Trophoblast cell (in vitro differentiated cells and primary cell): ENCODE results near the gene SLC22A9.

ENCODE experiments used
- DNase-seq, 2 donors: peaks; one replicate each; pipeline ENCODE4 v3.0.0-alpha.2; 2016
- H2AFZ ChIP-seq: 2 replicates; pipeline ENCODE4 v1.6.1; 2013; ENCODE audit warnings: low read length, moderate library complexity, mild to moderate bottlenecking; ENCODE audit not compliant: insufficient read depth, poor library complexity
- H2AK5ac ChIP-seq: 2 replicates; pipeline ENCODE4 v1.6.1; 2013; ENCODE audit warnings: mild to moderate bottlenecking, low read length
- H2BK120ac ChIP-seq: 2 replicates; pipeline ENCODE4 v1.6.1; 2013; ENCODE audit warnings: low read length, mild to moderate bottlenecking, moderate library complexity; ENCODE audit not compliant: insufficient read depth, poor library complexity
- H2BK12ac ChIP-seq: 2 replicates; pipeline ENCODE4 v1.6.1; 2013; ENCODE audit warnings: mild to moderate bottlenecking, low read length, moderate library complexity
- H2BK5ac ChIP-seq: 2 replicates; pipeline ENCODE4 v1.6.1; 2013; ENCODE audit warnings: low read length, low read depth, moderate library complexity, mild to moderate bottlenecking; ENCODE audit not compliant: poor library complexity
- H3K14ac ChIP-seq: 2 replicates; pipeline ENCODE4 v1.6.1; 2013; ENCODE audit warnings: mild to moderate bottlenecking, low read length
- H3K18ac ChIP-seq: 2 replicates; pipeline ENCODE4 v1.6.1; 2013; ENCODE audit warnings: mild to moderate bottlenecking, low read length
- H3K23ac ChIP-seq: 2 replicates; pipeline ENCODE4 v1.6.1; 2013; ENCODE audit warnings: low read length
- H3K27ac ChIP-seq: 2 replicates; pipeline ENCODE4 v1.5.1; 2013; ENCODE audit warnings: low read depth, mild to moderate bottlenecking, inconsistent platforms, low read length, moderate library complexity
- H3K27me3 ChIP-seq: 2 replicates; pipeline ENCODE4 v1.6.1; 2013; ENCODE audit warnings: inconsistent platforms, mild to moderate bottlenecking, low read length, moderate library complexity; ENCODE audit not compliant: insufficient read depth
- H3K36me3 ChIP-seq, 2 experiments: 1 replicate in 1 of 2; 2 replicates in 1 of 2; pipeline ENCODE4 v1.6.1; 2013; ENCODE audit warnings: low read length in 2 of 2, mild to moderate bottlenecking in 2 of 2, moderate library complexity in 1 of 2; ENCODE audit not compliant: insufficient read depth in 2 of 2, control insufficient read depth in 1 of 2
- H3K4ac ChIP-seq: 2 replicates; pipeline ENCODE4 v1.6.1; 2013; ENCODE audit warnings: low read depth, mild to moderate bottlenecking, low read length, moderate library complexity
- H3K4me1 ChIP-seq, 2 experiments: 1 replicate in 1 of 2; 2 replicates in 1 of 2; pipeline ENCODE4 v1.6.1; 2013; ENCODE audit warnings: low read length in 2 of 2, mild to moderate bottlenecking in 2 of 2, moderate library complexity in 1 of 2; ENCODE audit not compliant: insufficient read depth in 2 of 2, control insufficient read depth in 1 of 2
- H3K4me2 ChIP-seq: 2 replicates; pipeline ENCODE4 v1.6.1; 2013; ENCODE audit warnings: inconsistent platforms, mild to moderate bottlenecking, low read length, moderate library complexity
- H3K4me3 ChIP-seq: 2 replicates; pipeline ENCODE4 v1.5.1; 2013; ENCODE audit warnings: mild to moderate bottlenecking, low read depth, low read length, inconsistent platforms
- H3K79me1 ChIP-seq: one replicate; pipeline ENCODE4 v1.6.1; 2013; ENCODE audit warnings: low read length
- H3K79me2 ChIP-seq: 2 replicates; pipeline ENCODE4 v1.6.1; 2013; ENCODE audit warnings: low read length, mild to moderate bottlenecking; ENCODE audit not compliant: control insufficient read depth, insufficient read depth, poor library complexity
- H3K9ac ChIP-seq: 2 replicates; pipeline ENCODE4 v1.6.1; 2013; ENCODE audit warnings: mild to moderate bottlenecking, low read length
- H3K9me3 ChIP-seq: 2 replicates; pipeline ENCODE4 v1.6.1; 2013; ENCODE audit warnings: low read depth, mild to moderate bottlenecking, control low read depth, inconsistent platforms, low read length; ENCODE audit not compliant: insufficient read depth
- H4K12ac ChIP-seq: 2 replicates; pipeline ENCODE4 v1.6.1; 2013; ENCODE audit warnings: low read depth, mild to moderate bottlenecking, low read length, moderate library complexity
- H4K8ac ChIP-seq: 2 replicates; pipeline ENCODE4 v1.6.1; 2013; ENCODE audit warnings: low read depth, mild to moderate bottlenecking, low read length, moderate library complexity
- H4K91ac ChIP-seq: one replicate; pipeline ENCODE4 v1.6.1; 2013; ENCODE audit warnings: low read depth, mild to moderate bottlenecking, low read length, moderate library complexity
- WGBS: extraction: QIAGEN DNeasy Blood & Tissue Kit; methylation state at CpG from one replicate; pipeline ENCODE4 v1.1.7; 2013; ENCODE audit warnings: missing lambda C conversion rate; ENCODE audit not compliant: insufficient read length, insufficient coverage; ENCODE audit errors: extremely low coverage; 5-methylcytosine and 5-hydroxymethylcytosine counted together

SLC22A9 gene

GRCh38 chr11:63371396-63371795, 1.8 kb downstream of the SLC22A9 start:
- Histone ChIP-seq H4K91ac (no peak overlapping the region), H3K4me2 (no peak overlapping the region), H3K14ac (no peak overlapping the region), H3K36me3 (no peaks in the 10 kb centered on the region), H3K9me3 (no peaks in the 10 kb centered on the region), H3K23ac (no peak overlapping the region), H2AFZ (no peak overlapping the region), H3K79me2 (no peaks in the 10 kb centered on the region), H3K9ac (no peak overlapping the region), H3K27ac (no peak overlapping the region), H4K12ac (no peak overlapping the region), H2BK5ac (no peak overlapping the region), H2AK5ac (no peak overlapping the region), H3K18ac (no peak overlapping the region), H3K4me3 (no peak overlapping the region), H3K4me1 (no peaks in the 10 kb centered on the region), H2BK120ac (no peak overlapping the region), H3K4ac (no peak overlapping the region), H4K8ac (no peak overlapping the region), H3K27me3 (no peaks in the 10 kb centered on the region), H2BK12ac (no peak overlapping the region), H3K79me1 (no peaks in the 10 kb centered on the region)
- DNase-seq, result no peak
- no CpG with 5 or more reads among the region's 2 CpGs for WGBS

- no peak overlapping the region for H3K4ac ChIP-seq
- no peaks in the 10 kb centered on the region for H3K4me1 ChIP-seq
- no peak overlapping the region for H2BK120ac ChIP-seq
- no peak overlapping the region for H4K12ac ChIP-seq
- no peak overlapping the region for H3K4me2 ChIP-seq
- H3K79me2 ChIP-seq, result no peaks in the 10 kb centered on the region
- H2AK5ac ChIP-seq, result no peak overlapping the region
- DNase-seq, result no peak
- H3K27me3 ChIP-seq, result no peaks in the 10 kb centered on the region
- no peak overlapping the region for H3K14ac ChIP-seq
- no peak overlapping the region for H2AFZ ChIP-seq
- no peak overlapping the region for H3K23ac ChIP-seq
- H4K91ac ChIP-seq, result no peak overlapping the region
- H3K4me3 ChIP-seq, result no peak overlapping the region
- H3K27ac ChIP-seq, result no peak overlapping the region
- no peak overlapping the region for H2BK5ac ChIP-seq
- H2BK12ac ChIP-seq, result no peak overlapping the region
- H3K18ac ChIP-seq, result no peak overlapping the region
- H3K36me3 ChIP-seq, result no peaks in the 10 kb centered on the region
- no peaks in the 10 kb centered on the region for H3K79me1 ChIP-seq
- no CpG with 5 or more reads among the region's 2 CpGs for WGBS
- H3K9ac ChIP-seq, result no peak overlapping the region
- no peaks in the 10 kb centered on the region for H3K9me3 ChIP-seq
- no peak overlapping the region for H4K8ac ChIP-seq
Observed at GRCh38 chr11:63375434-63375833, 5.8 kb downstream of the SLC22A9 start.

GRCh38 chr11:63380130-63380529, 10.5 kb downstream of the SLC22A9 start:
- H2BK5ac ChIP-seq, result no peak overlapping the region
- no peak overlapping the region for H3K4me2 ChIP-seq
- H3K14ac ChIP-seq, result no peak overlapping the region
- no peaks in the 10 kb centered on the region for H3K9me3 ChIP-seq
- no peak overlapping the region for H4K8ac ChIP-seq
- DNase-seq, result no peak
- no peak overlapping the region for H2BK120ac ChIP-seq
- H3K27me3 ChIP-seq, result no peaks in the 10 kb centered on the region
- H3K4ac ChIP-seq, result no peak overlapping the region
- H4K91ac ChIP-seq, result no peak overlapping the region
- no peak overlapping the region for H2AK5ac ChIP-seq
- no CpG with 5 or more reads among the region's 2 CpGs for WGBS
- H3K18ac ChIP-seq, result no peak overlapping the region
- no peaks in the 10 kb centered on the region for H3K79me2 ChIP-seq
- H3K79me1 ChIP-seq, result no peaks in the 10 kb centered on the region
- H3K23ac ChIP-seq, result no peak overlapping the region
- no peak overlapping the region for H3K27ac ChIP-seq
- no peak overlapping the region for H2AFZ ChIP-seq
- H2BK12ac ChIP-seq, result no peak overlapping the region
- no peak overlapping the region for H4K12ac ChIP-seq
- no peak overlapping the region for H3K4me3 ChIP-seq
- no peak overlapping the region for H3K9ac ChIP-seq
- H3K36me3 ChIP-seq, result no peaks in the 10 kb centered on the region
- no peaks in the 10 kb centered on the region for H3K4me1 ChIP-seq

- H4K91ac ChIP-seq, result no peak overlapping the region
- no peak overlapping the region for H2AK5ac ChIP-seq
- no peaks in the 10 kb centered on the region for H3K27me3 ChIP-seq
- no peak overlapping the region for H4K12ac ChIP-seq
- H2BK120ac ChIP-seq, result no peak overlapping the region
- no peak overlapping the region for H3K18ac ChIP-seq
- no peak overlapping the region for H2AFZ ChIP-seq
- H3K9me3 ChIP-seq, result no peaks in the 10 kb centered on the region
- no peak overlapping the region for H3K27ac ChIP-seq
- H4K8ac ChIP-seq, result no peak overlapping the region
- no peak overlapping the region for H3K14ac ChIP-seq
- H3K9ac ChIP-seq, result no peak overlapping the region
- H3K4me1 ChIP-seq, result no peaks in the 10 kb centered on the region
- H3K79me2 ChIP-seq, result no peaks in the 10 kb centered on the region
- H2BK12ac ChIP-seq, result no peak overlapping the region
- no peak overlapping the region for H3K4ac ChIP-seq
- H3K23ac ChIP-seq, result no peak overlapping the region
- H3K4me2 ChIP-seq, result no peak overlapping the region
- no peak overlapping the region for H3K4me3 ChIP-seq
- WGBS, result no CpG with 5 or more reads among the region's 1 CpG
- H2BK5ac ChIP-seq, result no peak overlapping the region
- H3K79me1 ChIP-seq, result no peaks in the 10 kb centered on the region
- H3K36me3 ChIP-seq, result no peaks in the 10 kb centered on the region
- DNase-seq, result no peak
Observed at GRCh38 chr11:63395697-63396096, 26.1 kb downstream of the SLC22A9 start.
